Natural killer cell (primary cell): ENCODE data around the gene TBC1D22A. TPM values are rescaled to one million over a fixed set of nuclear protein-coding genes. Genes with fewer than 3 reads are reported as not detected.

Source experiments
- ATAC-seq, 3 donors: fragments of 150-1000 bp in 2 of 3; fragments of 200-7000 bp in 1 of 3; cut with Tn5 transposase; 1 replicate in 1 of 3; 2 replicates in 2 of 3; pipeline ENCODE4 v1.10.0; 2021; ENCODE audit warnings: mild to moderate bottlenecking in 2 of 3, moderate library complexity in 2 of 3
- DNase-seq, 2 donors: peaks; one replicate each; pipeline versions ENCODE4 v3.0.0 to v3.0.0-alpha.2; 2013 to 2021; ENCODE audit warnings: mixed read lengths in 1 of 2
- H3K27ac ChIP-seq: one replicate; pipeline ENCODE4 v1.5.1; 2013; ENCODE audit warnings: mild to moderate bottlenecking, low read length
- H3K27me3 ChIP-seq: one replicate; pipeline ENCODE4 v1.6.1; 2013; ENCODE audit warnings: low read length; ENCODE audit not compliant: control insufficient read depth, insufficient read depth
- H3K36me3 ChIP-seq: one replicate; pipeline ENCODE4 v1.6.1; 2013; ENCODE audit warnings: low read length; ENCODE audit not compliant: control insufficient read depth, insufficient read depth
- H3K4me1 ChIP-seq: one replicate; pipeline ENCODE4 v1.6.1; 2013; ENCODE audit warnings: low read length; ENCODE audit not compliant: control insufficient read depth, insufficient read depth
- H3K4me3 ChIP-seq: one replicate; pipeline ENCODE4 v1.5.1; 2013; ENCODE audit warnings: low read length
- H3K9me3 ChIP-seq: one replicate; pipeline ENCODE4 v1.6.1; 2013; ENCODE audit warnings: low read length; ENCODE audit not compliant: control insufficient read depth, insufficient read depth
- H3K27ac Mint-ChIP-seq, 2 donors: one replicate each; pipeline ENCODE4 v1.8.0; 2022; ENCODE audit warnings: mild to moderate bottlenecking in 2 of 2, mixed read lengths in 2 of 2, moderate library complexity in 1 of 2
- H3K27me3 Mint-ChIP-seq, 2 donors: one replicate each; pipeline ENCODE4 v1.8.0; 2022; ENCODE audit warnings: low read depth in 2 of 2, mixed read lengths in 2 of 2
- H3K36me3 Mint-ChIP-seq: one replicate; pipeline ENCODE4 v1.8.0; 2022; ENCODE audit warnings: mixed read lengths
- H3K4me1 Mint-ChIP-seq, 2 donors: one replicate each; pipeline ENCODE4 v1.8.0; 2022; ENCODE audit warnings: mixed read lengths in 2 of 2
- H3K4me3 Mint-ChIP-seq: one replicate; pipeline ENCODE4 v1.8.0; 2022; ENCODE audit warnings: mild to moderate bottlenecking, moderate library complexity, mixed read lengths
- H3K9me3 Mint-ChIP-seq, 2 donors: one replicate each; pipeline ENCODE4 v1.8.0; 2022; ENCODE audit warnings: mixed read lengths in 2 of 2
- CTCF ChIP-seq: fragments of 200-600 bp; IDR thresholded peaks from one replicate; pipeline ENCODE4 v1.8.0; 2022; ENCODE audit warnings: antibody characterized with exemption
- WGBS: methylation state at CpG from one replicate; pipeline ENCODE4 v1.1.7; 2013; ENCODE audit warnings: missing lambda C conversion rate; ENCODE audit not compliant: insufficient coverage; 5-methylcytosine and 5-hydroxymethylcytosine counted together
- intact Hi-C: fragments of 100-400 bp; cut with micrococcal nuclease; formaldehyde crosslinking; loops from one replicate; pipeline ENCODE4 v1.14.2; 2022
- total RNA-seq, 4 donors: library from RNA; stranded (reverse); fragments of 120-200 nt in 1 of 4; gene quantifications; one replicate each; pipeline versions ENCODE4 v1.2.3 to v1.2.4, GENCODE V29; 2013 to 2022

The TBC1D22A gene
- total RNA-seq, 3 donors from 2014 or later (not counting 1 experiment from before 2014, with no cell fraction given), result 47.4 to 53.7 (median 53.2) TPM

- Histone ChIP-seq H3K4me1 (peaks cover 16% of the 10 kb centered on the region), H3K27me3 (no peaks in the 10 kb centered on the region), H3K9me3 (peaks cover 5% of the 10 kb centered on the region), H3K27ac (no peak overlapping the region), H3K36me3 (no peaks in the 10 kb centered on the region), H3K4me3 (no peak overlapping the region)
- Mint-ChIP-seq H3K4me3 (no peak overlapping the region), H3K27ac (no peak overlapping the region), H3K4me1 (peaks cover 29 to 49% of the 10 kb centered on the region in 2 donors), H3K9me3 (peaks cover 0 to 4% of the 10 kb centered on the region in 2 donors), H3K27me3 (no peaks in the 10 kb centered on the region), H3K36me3 (no peaks in the 10 kb centered on the region)
- intact Hi-C loops, result no loop called here
- TF ChIP-seq CTCF, result no peak
- WGBS, result 88% methylated on average over 8 of the region's 8 CpGs
- DNase-seq (no peak), ATAC-seq (no peak)
Measured at GRCh38 chr22:47094861-47095330, 332.4 kb downstream of the TBC1D22A start.

- Histone ChIP-seq H3K36me3 (no peaks in the 10 kb centered on the region), H3K4me1 (peaks cover 9% of the 10 kb centered on the region), H3K4me3 (no peak overlapping the region), H3K27ac (no peak overlapping the region), H3K27me3 (no peaks in the 10 kb centered on the region), H3K9me3 (peaks cover 5% of the 10 kb centered on the region)
- TF ChIP-seq CTCF, result no peak
- 53% methylated on average over 5 of the region's 5 CpGs for WGBS
- no peak overlapping the region for H3K4me3 Mint-ChIP-seq
- intact Hi-C loops, result no loop called here
- DNase-seq (no peak), ATAC-seq (no peak)
- H3K27ac Mint-ChIP-seq, result no peak overlapping the region
- peaks cover 28 to 46% of the 10 kb centered on the region in 2 donors for H3K4me1 Mint-ChIP-seq
- no peaks in the 10 kb centered on the region for H3K36me3 Mint-ChIP-seq
- H3K27me3 Mint-ChIP-seq, result no peaks in the 10 kb centered on the region
- peaks cover 0 to 4% of the 10 kb centered on the region in 2 donors for H3K9me3 Mint-ChIP-seq
Measured at GRCh38 chr22:47095395-47096122, 333.1 kb downstream of the TBC1D22A start.

GRCh38 chr22:47098121-47098520 lies 335.7 kb downstream of the TBC1D22A start:
- intact Hi-C loops, result no loop called here
- no peaks in the 10 kb centered on the region for H3K27me3 ChIP-seq
- Mint-ChIP-seq H3K27ac (no peak overlapping the region), H3K9me3 (no peaks in the 10 kb centered on the region), H3K36me3 (no peaks in the 10 kb centered on the region), H3K27me3 (no peaks in the 10 kb centered on the region), H3K4me3 (no peak overlapping the region), H3K4me1 (peaks cover 11 to 24% of the 10 kb centered on the region in 2 donors)
- WGBS, result 96% methylated on average over 5 of the region's 5 CpGs
- no peak for DNase-seq
- H3K36me3 ChIP-seq, result no peaks in the 10 kb centered on the region
- H3K4me1 ChIP-seq, result no peaks in the 10 kb centered on the region
- H3K27ac ChIP-seq, result no peak overlapping the region
- H3K9me3 ChIP-seq, result peaks cover 3% of the 10 kb centered on the region
- TF ChIP-seq CTCF, result no peak
- H3K4me3 ChIP-seq, result no peak overlapping the region
- no peak for ATAC-seq
